Calu3 (cell line): Measurements from ENCODE around the gene TBP. TPM values are rescaled to one million over a fixed set of nuclear protein-coding genes. Genes with fewer than 3 reads are reported as not detected.

Experiments used
- BruUV-seq: library from RNA; stranded (reverse); fragments of 400-500 nt; replicated peaks from 2 replicates; lab custom pipeline; 2021; lab: Mats Ljungman, UMichigan
- CTCF ChIA-PET: fragments of 300-600 bp; sonication (Branson Sonifier 250); formaldehyde crosslinking; loops from one replicate; lab custom pipeline; 2022; ENCODE audit warnings: antibody characterized with exemption; lab: Charles Lee
- DNase-seq: peaks from one replicate; pipeline ENCODE4 v3.0.0; 2022
- H3K27ac Mint-ChIP-seq: one replicate; pipeline ENCODE4 v1.8.0; 2022; ENCODE audit warnings: mixed read lengths; ENCODE audit not compliant: unreplicated experiment
- H3K27me3 Mint-ChIP-seq: one replicate; pipeline ENCODE4 v1.8.0; 2022; ENCODE audit warnings: mixed read lengths; ENCODE audit not compliant: unreplicated experiment
- H3K36me3 Mint-ChIP-seq: one replicate; pipeline ENCODE4 v1.8.0; 2022; ENCODE audit warnings: mild to moderate bottlenecking, moderate library complexity, mixed read lengths; ENCODE audit not compliant: insufficient read depth, unreplicated experiment
- H3K4me1 Mint-ChIP-seq: one replicate; pipeline ENCODE4 v1.8.0; 2022; ENCODE audit warnings: mild to moderate bottlenecking, low read depth, mixed read lengths; ENCODE audit not compliant: unreplicated experiment
- H3K4me3 Mint-ChIP-seq: one replicate; pipeline ENCODE4 v1.8.0; 2022; ENCODE audit warnings: mild to moderate bottlenecking, low read depth, moderate library complexity, mixed read lengths; ENCODE audit not compliant: unreplicated experiment
- H3K9me3 Mint-ChIP-seq: one replicate; pipeline ENCODE4 v1.8.0; 2022; ENCODE audit warnings: low read depth, mixed read lengths; ENCODE audit not compliant: unreplicated experiment
- intact Hi-C: fragments of 100-400 bp; cut with micrococcal nuclease; formaldehyde crosslinking; loops from one replicate; pipeline ENCODE4 v1.10.0; 2022; ENCODE audit not compliant: unreplicated experiment
- total RNA-seq: library from RNA; stranded (reverse); gene quantifications from 2 replicates; pipeline ENCODE4 v1.2.3, GENCODE V29; 2022
- TF ChIP-seq, protein P1 (sequence below): fragments of 200-600 bp; IDR thresholded peaks from one replicate; pipeline ENCODE4 v1.8.0; 2022; ENCODE audit warnings: antibody characterized with exemption; ENCODE audit not compliant: unreplicated experiment

The TBP gene
- total RNA-seq, 1 experiment from 2014 or later: 13.7 TPM

DNA sequence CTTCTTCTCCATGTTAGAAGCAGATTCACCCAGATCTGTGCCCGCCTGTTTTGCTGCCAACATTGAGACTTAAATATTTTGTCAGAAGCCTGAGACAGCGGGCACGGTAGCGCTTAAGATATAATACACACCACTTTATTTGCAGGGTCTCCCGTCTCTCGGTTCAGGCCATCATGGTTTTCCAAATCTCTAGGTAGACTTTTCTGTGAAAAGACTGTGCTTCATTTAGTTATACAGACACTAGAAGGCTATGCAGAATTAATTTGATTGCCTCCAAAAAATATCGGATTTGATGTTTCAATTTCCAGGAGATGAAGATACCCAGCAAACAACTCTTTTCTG lies 598 bp downstream of the TBP start:
- no peaks in the 10 kb centered on the region for H3K9me3 Mint-ChIP-seq
- DNase-seq: no peak
- CTCF ChIA-PET: no interaction called here
- no peak overlapping the region for H3K27ac Mint-ChIP-seq
- H3K4me1 Mint-ChIP-seq: peaks cover 14% of the 10 kb centered on the region
- H3K27me3 Mint-ChIP-seq: no peaks in the 10 kb centered on the region
- intact Hi-C loops: no loop called here
- H3K4me3 Mint-ChIP-seq: no peak overlapping the region
- TF ChIP-seq, protein P1, sequence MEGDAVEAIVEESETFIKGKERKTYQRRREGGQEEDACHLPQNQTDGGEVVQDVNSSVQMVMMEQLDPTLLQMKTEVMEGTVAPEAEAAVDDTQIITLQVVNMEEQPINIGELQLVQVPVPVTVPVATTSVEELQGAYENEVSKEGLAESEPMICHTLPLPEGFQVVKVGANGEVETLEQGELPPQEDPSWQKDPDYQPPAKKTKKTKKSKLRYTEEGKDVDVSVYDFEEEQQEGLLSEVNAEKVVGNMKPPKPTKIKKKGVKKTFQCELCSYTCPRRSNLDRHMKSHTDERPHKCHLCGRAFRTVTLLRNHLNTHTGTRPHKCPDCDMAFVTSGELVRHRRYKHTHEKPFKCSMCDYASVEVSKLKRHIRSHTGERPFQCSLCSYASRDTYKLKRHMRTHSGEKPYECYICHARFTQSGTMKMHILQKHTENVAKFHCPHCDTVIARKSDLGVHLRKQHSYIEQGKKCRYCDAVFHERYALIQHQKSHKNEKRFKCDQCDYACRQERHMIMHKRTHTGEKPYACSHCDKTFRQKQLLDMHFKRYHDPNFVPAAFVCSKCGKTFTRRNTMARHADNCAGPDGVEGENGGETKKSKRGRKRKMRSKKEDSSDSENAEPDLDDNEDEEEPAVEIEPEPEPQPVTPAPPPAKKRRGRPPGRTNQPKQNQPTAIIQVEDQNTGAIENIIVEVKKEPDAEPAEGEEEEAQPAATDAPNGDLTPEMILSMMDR: no peak
- BruUV-seq: TSS peak; percentile 65
- H3K36me3 Mint-ChIP-seq: peaks cover 4% of the 10 kb centered on the region

- no TSS peak for BruUV-seq
- CTCF ChIA-PET: no interaction called here
- Mint-ChIP-seq H3K36me3 (peaks cover 4% of the 10 kb centered on the region), H3K27ac (no peak overlapping the region), H3K9me3 (no peaks in the 10 kb centered on the region), H3K4me3 (no peak overlapping the region), H3K4me1 (peaks cover 10% of the 10 kb centered on the region), H3K27me3 (no peaks in the 10 kb centered on the region)
- intact Hi-C loops: no loop called here
- TF ChIP-seq, protein P1: no peak
- no peak for DNase-seq
Observed at GRCh38 chr6:170555305-170555704, 1.1 kb downstream of the TBP start.

GRCh38 chr6:170561555-170561954 lies 7.4 kb downstream of the TBP start:
- CTCF ChIA-PET: no interaction called here
- Mint-ChIP-seq H3K27me3 (no peaks in the 10 kb centered on the region), H3K27ac (no peak overlapping the region), H3K36me3 (peaks cover 10% of the 10 kb centered on the region), H3K4me1 (no peaks in the 10 kb centered on the region), H3K4me3 (no peak overlapping the region), H3K9me3 (no peaks in the 10 kb centered on the region)
- TF ChIP-seq, protein P1: no peak
- no TSS peak for BruUV-seq
- intact Hi-C loops: no loop called here
- DNase-seq: no peak

DNA sequence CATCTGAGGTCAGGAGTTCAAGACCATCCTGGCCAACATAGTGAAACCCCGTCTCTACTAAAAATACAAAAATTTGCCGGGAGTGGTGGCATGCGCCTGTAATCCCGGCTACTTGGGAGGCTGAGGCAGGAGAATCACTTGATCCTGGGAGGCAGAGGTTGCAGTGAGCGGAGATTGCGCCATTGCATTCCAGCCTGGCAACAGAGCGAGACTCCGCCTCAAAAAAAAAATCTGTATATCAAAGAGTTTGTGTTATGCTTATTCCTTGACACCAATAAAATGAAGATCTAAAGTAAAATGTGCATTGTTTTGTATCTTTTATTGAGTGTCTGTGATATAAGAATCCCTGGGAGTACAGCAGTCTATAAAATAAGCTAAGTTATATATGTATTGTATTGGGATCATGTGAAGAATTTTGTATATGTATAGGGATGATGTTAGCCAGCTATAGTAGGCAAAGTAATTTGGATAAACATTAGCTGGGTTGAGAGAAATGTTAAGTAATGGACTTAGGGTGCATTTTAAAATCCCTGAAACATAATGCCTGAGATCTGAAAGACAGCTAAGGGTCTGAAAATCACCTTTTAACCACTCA lies 10.9 kb downstream of the TBP start:
- H3K27ac Mint-ChIP-seq: no peak overlapping the region
- no peaks in the 10 kb centered on the region for H3K4me1 Mint-ChIP-seq
- CTCF ChIA-PET: no interaction called here
- H3K4me3 Mint-ChIP-seq: no peak overlapping the region
- no TSS peak for BruUV-seq
- H3K9me3 Mint-ChIP-seq: no peaks in the 10 kb centered on the region
- no peak for DNase-seq
- peaks cover 10% of the 10 kb centered on the region for H3K36me3 Mint-ChIP-seq
- intact Hi-C loops: no loop called here
- H3K27me3 Mint-ChIP-seq: no peaks in the 10 kb centered on the region
- TF ChIP-seq, protein P1: no peak
